LNCAP (cell line): ENCODE measurements around the gene SRSF5.

Experiments
- TF ChIP-seq, protein P1 (sequence below): fragments of 450-650 bp; IDR thresholded peaks from 2 replicates; pipeline ENCODE4 v1.5.1; 2017; ENCODE audit warnings: mild to moderate bottlenecking

The SRSF5 gene

DNA sequence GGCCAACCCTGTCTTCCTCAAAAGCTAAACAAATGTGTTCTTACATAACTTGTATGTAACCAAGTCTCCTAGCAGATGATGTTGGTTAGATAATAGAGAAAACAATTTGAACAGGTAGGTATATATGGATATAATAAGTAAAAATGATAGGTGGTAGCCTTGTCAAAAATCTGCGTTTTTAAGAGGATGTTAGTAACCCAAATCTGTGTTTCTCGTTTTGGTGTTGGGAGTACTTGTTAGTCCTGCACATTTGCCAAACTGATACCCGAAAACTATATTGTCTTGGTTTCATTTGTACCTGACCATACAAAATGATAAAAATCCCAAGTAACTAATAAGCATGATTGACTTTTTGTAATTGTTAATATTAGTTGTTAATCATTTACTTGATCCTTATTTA is 8.1 kb downstream of the SRSF5 start:
- TF ChIP-seq, protein P1, sequence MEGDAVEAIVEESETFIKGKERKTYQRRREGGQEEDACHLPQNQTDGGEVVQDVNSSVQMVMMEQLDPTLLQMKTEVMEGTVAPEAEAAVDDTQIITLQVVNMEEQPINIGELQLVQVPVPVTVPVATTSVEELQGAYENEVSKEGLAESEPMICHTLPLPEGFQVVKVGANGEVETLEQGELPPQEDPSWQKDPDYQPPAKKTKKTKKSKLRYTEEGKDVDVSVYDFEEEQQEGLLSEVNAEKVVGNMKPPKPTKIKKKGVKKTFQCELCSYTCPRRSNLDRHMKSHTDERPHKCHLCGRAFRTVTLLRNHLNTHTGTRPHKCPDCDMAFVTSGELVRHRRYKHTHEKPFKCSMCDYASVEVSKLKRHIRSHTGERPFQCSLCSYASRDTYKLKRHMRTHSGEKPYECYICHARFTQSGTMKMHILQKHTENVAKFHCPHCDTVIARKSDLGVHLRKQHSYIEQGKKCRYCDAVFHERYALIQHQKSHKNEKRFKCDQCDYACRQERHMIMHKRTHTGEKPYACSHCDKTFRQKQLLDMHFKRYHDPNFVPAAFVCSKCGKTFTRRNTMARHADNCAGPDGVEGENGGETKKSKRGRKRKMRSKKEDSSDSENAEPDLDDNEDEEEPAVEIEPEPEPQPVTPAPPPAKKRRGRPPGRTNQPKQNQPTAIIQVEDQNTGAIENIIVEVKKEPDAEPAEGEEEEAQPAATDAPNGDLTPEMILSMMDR = no peak

DNA sequence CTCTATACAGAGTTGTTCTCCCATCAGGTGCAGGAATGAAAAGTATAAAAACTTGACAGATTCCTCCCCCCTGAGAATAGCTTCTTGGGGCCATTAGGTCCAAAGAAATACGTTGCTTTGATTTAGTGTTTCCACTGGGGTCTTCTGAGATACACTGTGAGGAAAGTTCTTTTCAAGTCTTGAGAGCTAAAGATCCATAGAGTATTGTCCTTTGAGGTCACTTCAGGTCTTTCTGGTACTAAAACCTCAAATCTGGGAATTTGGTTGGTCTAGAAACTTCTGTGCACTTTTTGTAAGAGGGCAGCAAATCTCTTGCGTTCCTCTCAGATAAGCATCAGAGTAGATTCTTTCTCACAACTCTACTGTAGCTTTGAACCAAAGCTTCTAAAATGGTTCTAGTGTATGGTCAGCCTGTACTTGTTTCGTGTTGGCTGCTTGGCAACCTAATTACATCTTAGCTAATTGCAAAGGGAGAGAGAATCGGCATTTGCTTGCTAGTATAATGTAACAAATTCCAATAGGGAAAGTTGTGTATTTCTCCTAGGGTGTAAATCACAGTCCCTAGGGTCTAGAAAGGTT is 10.0 kb downstream of the SRSF5 start:
- TF ChIP-seq, protein P1 = no peak

DNA sequence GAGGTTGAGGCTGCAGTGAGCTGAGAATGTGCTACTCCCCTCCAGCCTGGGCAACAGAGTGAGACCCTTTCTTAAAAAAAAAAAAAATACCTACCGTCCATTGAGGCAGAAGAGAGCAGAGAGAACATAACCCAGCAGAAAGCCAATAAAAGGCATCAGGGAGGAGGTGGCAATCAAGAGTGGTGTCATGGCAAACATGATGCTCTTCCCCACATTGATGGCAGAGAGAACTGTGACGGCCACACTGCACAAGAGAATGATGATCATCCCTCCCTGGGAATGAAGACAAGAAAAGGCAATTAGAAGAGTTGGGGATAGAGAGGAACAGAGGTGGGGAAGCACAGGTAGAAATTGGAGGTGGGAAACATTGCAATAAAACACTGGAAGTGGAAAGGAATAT is 12.1 kb downstream of the SRSF5 start:
- TF ChIP-seq, protein P1 = no peak

DNA sequence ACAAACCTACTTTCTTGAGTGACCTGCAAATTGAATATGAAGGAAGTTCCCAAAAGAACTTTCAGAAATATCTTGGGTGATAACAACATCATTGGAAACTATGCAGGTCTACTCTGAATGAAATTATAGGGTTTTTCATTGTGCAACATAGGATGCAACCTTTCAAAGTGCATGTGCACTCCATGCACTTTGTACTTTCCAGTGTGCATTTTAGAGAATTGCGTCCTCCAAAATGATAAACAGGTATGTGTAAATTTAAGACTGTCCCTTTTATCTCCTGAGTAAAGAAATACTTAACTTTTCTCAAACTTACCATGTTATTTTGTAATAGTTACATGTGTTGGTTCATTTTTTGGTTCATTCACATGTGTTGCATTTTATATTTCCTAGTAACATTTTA is 13.2 kb downstream of the SRSF5 start:
- TF ChIP-seq, protein P1 = no peak

DNA sequence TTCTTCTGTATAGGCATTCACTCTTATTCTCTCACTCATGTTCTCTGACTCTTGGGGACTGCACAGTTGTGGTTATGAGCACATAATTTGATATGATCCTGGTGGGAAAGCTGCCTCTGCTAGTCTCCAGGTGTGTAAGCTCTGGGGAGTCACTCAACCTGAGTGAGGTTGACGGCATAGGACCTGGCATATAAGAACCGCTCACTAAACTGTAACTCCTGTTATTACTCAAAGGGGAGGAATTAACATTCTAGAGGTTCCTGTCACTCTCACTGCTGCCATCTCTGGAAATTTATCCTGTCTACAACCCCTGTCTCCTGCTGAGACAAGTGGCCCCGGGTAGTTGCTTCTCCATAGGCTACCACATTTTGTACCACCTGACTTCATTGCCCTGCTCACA is 14.0 kb downstream of the SRSF5 start:
- TF ChIP-seq, protein P1 = no peak

DNA sequence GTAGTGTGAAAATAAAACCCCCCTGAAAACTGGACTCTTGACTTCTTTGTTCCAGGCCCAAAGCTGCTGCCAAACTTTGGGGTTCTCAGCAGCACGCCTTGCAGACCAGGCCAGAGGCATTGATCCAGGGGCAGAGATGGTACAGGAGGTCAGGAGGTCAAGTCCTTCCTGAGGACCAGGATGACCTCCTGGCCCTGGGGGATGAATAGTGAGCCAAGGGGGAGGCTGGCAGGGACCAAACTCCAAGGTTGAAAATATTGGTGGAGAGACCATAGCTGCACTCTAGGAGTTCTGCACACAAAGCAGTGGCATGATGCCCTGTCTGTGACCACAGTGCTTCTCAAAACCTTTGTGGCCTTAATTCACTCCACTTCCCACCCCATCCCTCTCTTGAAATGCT is 18.0 kb downstream of the SRSF5 start:
- TF ChIP-seq, protein P1 = no peak

DNA sequence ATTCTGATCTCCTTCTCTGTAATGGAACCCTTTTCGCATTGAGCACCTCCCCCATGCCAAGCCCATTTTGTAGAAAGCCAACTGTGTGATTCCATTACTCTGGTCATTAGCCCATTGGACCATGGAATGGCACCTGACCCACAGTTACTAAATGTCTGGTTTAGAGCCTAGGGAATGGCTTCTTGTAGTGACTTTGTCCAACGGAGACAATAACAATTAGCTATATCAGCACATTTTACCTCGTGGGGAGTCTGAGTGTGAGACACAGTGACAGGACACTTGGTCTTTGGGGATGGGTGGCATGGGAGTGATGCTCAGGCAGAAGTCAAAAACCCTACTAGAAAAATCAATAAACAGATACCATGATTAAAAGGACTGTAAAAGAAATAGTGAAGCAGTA is 19.7 kb downstream of the SRSF5 start:
- TF ChIP-seq, protein P1 = no peak

DNA sequence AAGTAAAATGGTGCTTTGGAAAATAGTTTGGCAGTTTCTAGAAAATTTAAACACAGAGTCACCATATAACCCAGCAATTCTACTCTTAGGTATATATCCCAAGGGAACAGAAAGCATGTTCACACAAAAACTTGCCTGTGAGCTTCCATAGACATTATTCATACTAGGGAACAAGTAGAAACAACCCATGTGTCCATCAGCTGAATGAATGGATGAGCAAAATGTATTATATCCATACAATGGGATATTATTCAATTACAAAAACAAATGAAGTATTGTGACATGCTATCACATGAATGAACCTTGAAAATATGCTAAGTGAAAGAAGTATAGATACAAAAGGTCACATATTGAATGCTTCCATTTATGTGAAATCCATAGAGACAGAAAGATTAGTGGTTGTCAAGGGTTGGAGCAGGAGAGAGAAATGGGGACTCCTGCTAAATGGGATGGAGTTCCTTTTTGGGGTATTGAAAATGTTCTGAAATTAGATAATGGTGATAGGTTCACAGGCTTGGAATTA is 22.2 kb downstream of the SRSF5 start:
- TF ChIP-seq, protein P1 = no peak
